ENCODE data around the gene EFHD1. TPM values are rescaled to one million over a fixed set of nuclear protein-coding genes. Genes with fewer than 3 reads are reported as not detected.
A peak's percentile ranks its signal among the peaks of the same experiment; 100 is the strongest.

Gene EFHD1
- total and polyA plus RNA-seq, 2 of the 13 experiments (the other 11 are each of a cell fraction or from before 2014, with no cell fraction given): 0.09 TPM; not detected in 1

DNA sequence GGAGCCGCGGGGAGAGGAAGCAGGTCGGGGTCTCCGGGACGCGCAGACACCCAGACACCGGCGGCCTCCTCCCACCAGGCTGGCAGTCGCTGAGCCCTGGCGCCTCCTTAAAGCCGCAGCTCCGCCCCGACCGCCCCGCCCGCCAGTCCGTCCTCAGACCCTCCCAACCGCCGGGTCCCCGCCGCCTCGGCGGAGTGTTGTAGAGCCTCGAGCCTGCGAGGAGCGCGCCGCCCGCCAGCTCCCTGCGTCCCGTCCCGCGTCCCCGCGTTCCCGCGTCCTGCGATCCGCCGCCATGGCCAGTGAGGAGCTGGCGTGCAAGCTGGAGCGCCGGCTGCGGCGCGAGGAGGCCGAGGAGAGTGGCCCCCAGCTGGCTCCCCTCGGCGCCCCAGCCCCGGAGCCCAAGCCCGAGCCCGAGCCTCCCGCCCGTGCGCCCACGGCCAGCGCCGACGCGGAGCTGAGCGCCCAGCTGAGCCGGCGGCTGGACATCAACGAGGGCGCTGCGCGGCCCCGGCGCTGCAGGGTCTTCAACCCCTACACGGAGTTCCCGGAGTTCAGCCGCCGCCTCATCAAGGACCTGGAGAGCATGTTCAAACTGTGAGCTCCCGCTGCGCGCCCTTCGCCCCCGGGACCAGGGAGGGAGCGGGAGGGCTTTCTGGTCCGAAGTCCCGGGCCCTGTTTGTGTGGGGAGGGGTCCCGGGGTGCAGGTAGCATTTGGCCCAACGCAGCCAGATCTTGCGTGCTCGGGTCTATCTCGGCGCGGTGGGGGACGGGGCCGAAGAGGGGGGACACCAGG lies at the start of gene EFHD1 (continued):
- TF ChIP-seq, protein P1, sequence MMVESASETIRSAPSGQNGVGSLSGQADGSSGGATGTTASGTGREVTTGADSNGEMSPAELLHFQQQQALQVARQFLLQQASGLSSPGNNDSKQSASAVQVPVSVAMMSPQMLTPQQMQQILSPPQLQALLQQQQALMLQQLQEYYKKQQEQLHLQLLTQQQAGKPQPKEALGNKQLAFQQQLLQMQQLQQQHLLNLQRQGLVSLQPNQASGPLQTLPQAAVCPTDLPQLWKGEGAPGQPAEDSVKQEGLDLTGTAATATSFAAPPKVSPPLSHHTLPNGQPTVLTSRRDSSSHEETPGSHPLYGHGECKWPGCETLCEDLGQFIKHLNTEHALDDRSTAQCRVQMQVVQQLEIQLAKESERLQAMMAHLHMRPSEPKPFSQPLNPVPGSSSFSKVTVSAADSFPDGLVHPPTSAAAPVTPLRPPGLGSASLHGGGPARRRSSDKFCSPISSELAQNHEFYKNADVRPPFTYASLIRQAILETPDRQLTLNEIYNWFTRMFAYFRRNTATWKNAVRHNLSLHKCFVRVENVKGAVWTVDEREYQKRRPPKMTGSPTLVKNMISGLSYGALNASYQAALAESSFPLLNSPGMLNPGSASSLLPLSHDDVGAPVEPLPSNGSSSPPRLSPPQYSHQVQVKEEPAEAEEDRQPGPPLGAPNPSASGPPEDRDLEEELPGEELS (CRISPR knock-in tag; IDR thresholded peaks at IDR 0.05): no peak
- TF ChIP-seq HNRNPLL (IDR thresholded peaks at IDR 0.05; ENCODE audit: low read depth, low read length, poor library complexity, severe bottlenecking) (peak; percentile 27), NAIF1 (CRISPR knock-in tag; IDR thresholded peaks at IDR 0.05; ENCODE audit: borderline replicate concordance) (peak; percentile 49; the same call in 1 of the 2 replicates), MAFG (CRISPR knock-in tag; IDR thresholded peaks at IDR 0.05) (no peak; the same call in 1 of the 2 replicates), ZNF709 (CRISPR knock-in tag; IDR thresholded peaks at IDR 0.05) (peak; percentile 99), ZNF260 (CRISPR knock-in tag; IDR thresholded peaks at IDR 0.05; ENCODE audit: borderline replicate concordance, low read depth) (0 out of 2 replicates have a peak, but pooled peaks have one; percentile 40)
- TF ChIP-seq, protein P2, sequence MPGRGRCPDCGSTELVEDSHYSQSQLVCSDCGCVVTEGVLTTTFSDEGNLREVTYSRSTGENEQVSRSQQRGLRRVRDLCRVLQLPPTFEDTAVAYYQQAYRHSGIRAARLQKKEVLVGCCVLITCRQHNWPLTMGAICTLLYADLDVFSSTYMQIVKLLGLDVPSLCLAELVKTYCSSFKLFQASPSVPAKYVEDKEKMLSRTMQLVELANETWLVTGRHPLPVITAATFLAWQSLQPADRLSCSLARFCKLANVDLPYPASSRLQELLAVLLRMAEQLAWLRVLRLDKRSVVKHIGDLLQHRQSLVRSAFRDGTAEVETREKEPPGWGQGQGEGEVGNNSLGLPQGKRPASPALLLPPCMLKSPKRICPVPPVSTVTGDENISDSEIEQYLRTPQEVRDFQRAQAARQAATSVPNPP (CRISPR knock-in tag; IDR thresholded peaks at IDR 0.05): peak; percentile 88
- TF ChIP-seq, protein P3, sequence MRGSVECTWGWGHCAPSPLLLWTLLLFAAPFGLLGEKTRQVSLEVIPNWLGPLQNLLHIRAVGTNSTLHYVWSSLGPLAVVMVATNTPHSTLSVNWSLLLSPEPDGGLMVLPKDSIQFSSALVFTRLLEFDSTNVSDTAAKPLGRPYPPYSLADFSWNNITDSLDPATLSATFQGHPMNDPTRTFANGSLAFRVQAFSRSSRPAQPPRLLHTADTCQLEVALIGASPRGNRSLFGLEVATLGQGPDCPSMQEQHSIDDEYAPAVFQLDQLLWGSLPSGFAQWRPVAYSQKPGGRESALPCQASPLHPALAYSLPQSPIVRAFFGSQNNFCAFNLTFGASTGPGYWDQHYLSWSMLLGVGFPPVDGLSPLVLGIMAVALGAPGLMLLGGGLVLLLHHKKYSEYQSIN (CRISPR knock-in tag; IDR thresholded peaks at IDR 0.05; ENCODE audit: borderline replicate concordance): no peak

Data from HepG2 (cell line).